GM19467 (cell line): ENCODE results near the gene CPLANE2.

ENCODE experiments used
- ATAC-seq: cut with Tn5 transposase; IDR thresholded peaks from one replicate; pipeline ENCODE4 v1.9.1; 2021; ENCODE audit warnings: mild to moderate bottlenecking, moderate library complexity; ENCODE audit not compliant: unreplicated experiment

The CPLANE2 gene

GRCh38 chr1:16191916-16192546, 45.0 kb downstream of the CPLANE2 start:
- ATAC-seq = no peak

DNA sequence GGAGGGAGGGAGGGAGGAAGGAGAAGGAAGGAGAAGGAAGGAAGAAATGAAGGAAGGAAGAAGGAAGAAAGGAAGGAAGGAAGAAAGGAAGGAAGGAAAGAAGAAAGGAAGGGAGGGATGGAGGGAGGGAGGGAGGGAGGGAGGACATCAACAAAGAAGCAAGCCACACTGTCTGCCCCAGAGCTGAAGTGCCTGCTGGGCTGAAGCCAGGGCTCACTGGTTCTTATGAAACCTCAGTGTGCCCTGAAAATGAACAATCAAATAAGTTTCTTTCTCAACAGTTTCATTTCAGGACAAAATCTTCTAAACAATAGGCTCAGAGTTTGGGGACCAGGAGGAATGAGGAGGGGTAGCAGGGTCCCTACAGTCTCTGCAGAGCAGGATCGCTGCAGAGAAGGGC, 45.7 kb downstream of the CPLANE2 start:
- ATAC-seq = no peak

- ATAC-seq = no peak
These were observed 46.9 kb downstream of the CPLANE2 start for GRCh38 chr1:16189921-16190621.

DNA sequence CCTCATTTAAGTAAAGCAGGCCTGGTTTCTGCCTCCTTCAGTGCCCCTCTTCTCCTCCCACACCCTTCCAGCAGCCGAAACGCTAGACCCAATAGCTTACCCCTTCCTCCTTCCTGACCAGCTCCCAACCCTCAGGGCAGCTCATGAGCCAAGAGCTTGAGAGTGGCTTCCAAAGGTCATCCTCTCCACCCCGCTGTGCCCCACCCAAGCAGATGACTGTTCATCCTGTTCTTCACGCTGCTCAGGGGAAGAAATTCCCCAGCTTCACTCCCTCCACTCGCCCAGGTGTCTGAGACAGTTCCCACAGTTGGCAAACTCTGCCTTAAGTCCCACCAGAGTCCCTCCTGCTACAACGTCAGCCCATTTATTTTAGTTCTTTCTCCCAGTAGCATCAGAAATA, 48.0 kb downstream of the CPLANE2 start:
- no peak for ATAC-seq

DNA sequence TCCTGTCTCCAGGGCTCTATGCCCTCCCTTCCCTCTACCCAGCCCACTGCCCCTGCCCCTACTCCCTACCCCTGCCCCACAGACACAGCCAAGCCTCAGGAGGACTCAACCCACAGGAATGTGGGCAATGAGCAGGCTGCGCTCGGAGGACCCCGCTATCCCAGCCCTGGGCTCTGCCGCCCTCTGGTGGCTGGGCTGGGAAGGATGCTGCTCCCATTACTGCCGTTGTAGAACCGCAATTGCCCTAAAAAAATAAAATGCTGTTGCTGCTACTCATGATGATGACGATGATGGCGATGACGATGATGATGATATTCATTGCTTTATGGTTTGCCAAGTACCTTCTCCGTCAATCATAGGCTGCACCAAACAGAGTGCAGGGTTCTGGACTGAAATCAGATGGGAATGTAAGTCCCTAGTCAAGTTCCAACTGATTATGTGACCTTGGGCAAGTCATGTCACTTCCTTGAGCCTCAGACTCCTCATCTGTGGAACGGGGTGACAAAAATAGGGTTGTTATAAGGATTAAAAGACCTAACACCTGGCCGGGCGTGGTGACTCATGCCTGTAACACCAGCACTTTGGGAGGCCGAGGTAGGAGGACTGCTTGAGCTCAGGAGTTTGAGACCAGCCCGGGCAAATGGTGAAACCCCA, 49.1 kb downstream of the CPLANE2 start:
- no peak for ATAC-seq

DNA sequence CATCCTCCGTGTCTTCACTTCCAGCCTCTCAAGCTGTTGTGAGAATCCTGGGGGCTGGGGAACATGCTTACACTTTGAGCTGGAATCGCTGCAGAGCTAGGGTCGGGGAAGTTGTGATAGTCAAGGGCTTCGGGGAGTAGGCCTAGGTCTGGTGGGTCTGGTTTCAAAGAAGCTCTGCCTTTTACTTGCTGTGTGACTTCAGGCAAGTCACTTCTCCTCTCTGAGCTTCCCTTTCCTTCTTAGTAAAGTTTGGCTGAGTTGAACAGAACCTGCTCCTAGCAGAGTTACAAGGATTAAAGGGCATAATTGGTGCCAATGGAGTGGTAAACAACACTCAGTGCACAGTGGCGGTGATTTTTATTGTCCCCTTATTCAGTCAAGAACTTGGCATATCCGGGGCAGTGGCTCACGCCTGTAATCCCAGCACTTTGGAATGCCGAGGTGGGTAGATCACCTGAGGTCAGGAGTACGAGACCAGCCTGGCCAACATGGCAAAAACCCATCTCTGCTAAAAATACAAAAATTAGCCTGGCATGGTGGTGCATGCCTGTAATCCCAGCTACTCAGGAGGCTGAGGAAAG, 50.2 kb downstream of the CPLANE2 start:
- no peak for ATAC-seq

GRCh38 chr1:16184557-16185303, 52.3 kb downstream of the CPLANE2 start:
- no peak for ATAC-seq

- ATAC-seq = no peak
These were observed 53.0 kb downstream of the CPLANE2 start for GRCh38 chr1:16183765-16184556.

- no peak for ATAC-seq
These were observed 53.8 kb downstream of the CPLANE2 start for GRCh38 chr1:16183179-16183578.

- no peak for ATAC-seq
These were observed 54.9 kb downstream of the CPLANE2 start for GRCh38 chr1:16181887-16182719.
